Measurements from ENCODE around the gene ANKMY1. TPM values are rescaled to one million over a fixed set of nuclear protein-coding genes. Genes with fewer than 3 reads are reported as not detected.

The ANKMY1 gene
- total RNA-seq, 1 donor from 2014 or later: 8.9 TPM

GRCh38 chr2:240433973-240434727 lies 123.6 kb downstream of the ANKMY1 start:
- peak; percentile 81 for ATAC-seq

- ATAC-seq: peak; percentile 1
Observed at GRCh38 chr2:240432820-240433801, 124.7 kb downstream of the ANKMY1 start.

DNA sequence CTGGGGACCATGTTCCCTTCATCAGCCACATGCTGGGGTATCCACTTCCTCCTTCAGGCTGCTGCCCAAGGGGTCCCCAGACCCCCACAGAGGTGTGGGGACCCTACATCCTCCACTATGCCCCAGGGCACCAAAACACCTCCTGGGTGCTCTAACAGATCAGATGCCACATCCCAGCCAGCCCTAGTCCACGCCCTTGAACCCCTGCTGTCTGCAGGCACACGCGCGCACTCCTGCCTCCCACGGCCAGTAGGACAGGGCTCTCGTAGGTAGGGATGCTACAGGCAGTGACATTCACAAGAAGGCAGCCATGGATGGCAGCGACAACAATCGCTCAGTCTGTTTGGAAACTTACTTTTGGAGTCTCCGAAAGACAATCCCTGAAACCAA lies 125.4 kb downstream of the ANKMY1 start:
- no peak for ATAC-seq

GRCh38 chr2:240431661-240432424 lies 125.9 kb downstream of the ANKMY1 start:
- no peak for ATAC-seq

- ATAC-seq: no peak
Observed at GRCh38 chr2:240431271-240431660, 126.5 kb downstream of the ANKMY1 start.

DNA sequence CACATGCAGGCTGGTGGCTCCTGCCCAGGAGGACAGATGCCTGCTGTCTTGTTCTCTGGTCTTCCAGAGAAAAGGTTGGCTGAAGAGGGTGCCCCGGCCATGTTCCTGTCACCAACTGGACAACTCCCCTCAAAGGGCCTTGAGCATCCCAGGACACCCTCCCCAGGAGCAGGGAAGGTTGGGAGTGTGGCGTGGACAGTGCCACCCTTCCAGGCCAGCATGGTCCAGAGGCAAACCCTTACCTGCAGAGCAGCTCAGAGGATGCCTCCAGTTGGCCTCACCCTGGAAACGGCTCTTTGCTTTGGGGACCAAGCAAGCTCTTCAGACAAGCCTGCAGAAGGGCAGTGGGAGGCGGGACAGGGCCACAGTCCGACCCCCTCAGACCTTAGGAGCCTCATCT lies 127.2 kb downstream of the ANKMY1 start:
- ATAC-seq: no peak

GRCh38 chr2:240429872-240430491 lies 127.8 kb downstream of the ANKMY1 start:
- ATAC-seq: no peak

Other genes with a start within 250 kb of the ANKMY1 start
- 101 TPM for gene GPC1, start 122.3 kb downstream of the ANKMY1 start, total RNA-seq
- gene DUSP28, start 2.4 kb upstream of the ANKMY1 start, total RNA-seq: 3.7 TPM
- gene RNPEPL1, start 10.5 kb upstream of the ANKMY1 start, total RNA-seq: 44.6 TPM
- gene CAPN10, start 28.7 kb upstream of the ANKMY1 start, total RNA-seq: 10.5 TPM
- 0.24 TPM for gene GPR35, start 67.5 kb upstream of the ANKMY1 start, total RNA-seq
- gene AQP12B, start 124.9 kb upstream of the ANKMY1 start, total RNA-seq: not detected
- not detected for gene AQP12A, start 133.9 kb upstream of the ANKMY1 start, total RNA-seq